Measurements from ENCODE around the gene SP140L. TPM values are rescaled to one million over a fixed set of nuclear protein-coding genes. Genes with fewer than 3 reads are reported as not detected.
"Not testable (repeated sequence)": the region's sequence is repeated elsewhere in the genome, so short reads cannot be mapped to it uniquely, and the experiment has no call there.

Gene SP140L
- polyA plus RNA-seq, 3 donors from 2014 or later: 13.5 to 26.4 (median 14.4) TPM

GRCh38 chr2:230358305-230358704 lies 31.3 kb downstream of the SP140L start:
- H3K9me3 Mint-ChIP-seq: no peaks in the 10 kb centered on the region
- H3K4me1 Mint-ChIP-seq: peaks cover 20 to 29% of the 10 kb centered on the region in 2 donors
- no peak overlapping the region for H3K27ac Mint-ChIP-seq
- no peak for DNase-seq
- H3K4me3 Mint-ChIP-seq: no peak overlapping the region
- H3K27me3 Mint-ChIP-seq (ENCODE audit: low read depth in 3 of 3): peaks cover 0 to 2% (median 0%) of the 10 kb centered on the region in 3 donors
- H3K36me3 Mint-ChIP-seq: peaks cover 35 to 45% (median 43%) of the 10 kb centered on the region in 3 donors

GRCh38 chr2:230360028-230360427 lies 33.0 kb downstream of the SP140L start:
- Mint-ChIP-seq H3K36me3 (peaks cover 39 to 60% (median 58%) of the 10 kb centered on the region in 3 donors), H3K9me3 (no peaks in the 10 kb centered on the region), H3K27me3 (ENCODE audit: low read depth in 3 of 3) (peaks cover 0 to 2% (median 0%) of the 10 kb centered on the region in 3 donors), H3K4me3 (no peak overlapping the region), H3K27ac (peak overlapping the region in 2 of 6 donors; percentile 42 to 87), H3K4me1 (peaks cover 27 to 44% of the 10 kb centered on the region in 2 donors)
- no peak for DNase-seq

- peak in 1 of 3 donors; percentile 1 for DNase-seq
- H3K9me3 Mint-ChIP-seq: no peaks in the 10 kb centered on the region
- H3K27ac Mint-ChIP-seq: peak overlapping the region; percentile 1 to 80 (median 60)
- peak overlapping the region in 2 of 5 donors; percentile 1 to 4 for H3K4me3 Mint-ChIP-seq
- peaks cover 31 to 39% of the 10 kb centered on the region in 2 donors for H3K4me1 Mint-ChIP-seq
- peaks cover 0 to 2% (median 0%) of the 10 kb centered on the region in 3 donors for H3K27me3 Mint-ChIP-seq (ENCODE audit: low read depth in 3 of 3)
- peaks cover 36 to 67% (median 65%) of the 10 kb centered on the region in 3 donors for H3K36me3 Mint-ChIP-seq
Measured at GRCh38 chr2:230362030-230362691, 35.2 kb downstream of the SP140L start.

- Mint-ChIP-seq H3K27me3 (ENCODE audit: low read depth in 3 of 3) (peaks cover 0 to 4% (median 0%) of the 10 kb centered on the region in 3 donors), H3K27ac (peak overlapping the region in 1 of 6 donors; percentile 55)
Measured at GRCh38 chr2:230382108-230382507, 55.1 kb downstream of the SP140L start.

GRCh38 chr2:230383453-230383852 lies 56.5 kb downstream of the SP140L start:
- H3K27ac Mint-ChIP-seq: no peak overlapping the region
- H3K36me3 Mint-ChIP-seq: peaks cover 21 to 52% (median 43%) of the 10 kb centered on the region in 3 donors
- DNase-seq: no peak
- no peak overlapping the region for H3K4me3 Mint-ChIP-seq
- no peaks in the 10 kb centered on the region for H3K9me3 Mint-ChIP-seq
- H3K27me3 Mint-ChIP-seq (ENCODE audit: low read depth in 3 of 3): peaks cover 0 to 4% (median 0%) of the 10 kb centered on the region in 3 donors
- H3K4me1 Mint-ChIP-seq: peaks cover 0 to 8% of the 10 kb centered on the region in 2 donors

More at GRCh38 chr2:230382108-230382507, 55.1 kb downstream of the SP140L start:
- no peak overlapping the region for H3K4me3 Mint-ChIP-seq
- H3K9me3 Mint-ChIP-seq: no peaks in the 10 kb centered on the region
- peaks cover 2 to 13% of the 10 kb centered on the region in 2 donors for H3K4me1 Mint-ChIP-seq
- DNase-seq: no peak
- H3K36me3 Mint-ChIP-seq: peaks cover 26 to 58% (median 47%) of the 10 kb centered on the region in 3 donors

GRCh38 chr2:230384986-230385385 lies 58.0 kb downstream of the SP140L start:
- Mint-ChIP-seq H3K36me3 (peaks cover 29 to 54% (median 49%) of the 10 kb centered on the region in 3 donors), H3K9me3 (no peaks in the 10 kb centered on the region), H3K27ac (peak overlapping the region in 1 of 6 donors; percentile 40), H3K4me3 (no peak overlapping the region), H3K27me3 (ENCODE audit: low read depth in 3 of 3) (peaks cover 0 to 4% (median 0%) of the 10 kb centered on the region in 3 donors), H3K4me1 (no peaks in the 10 kb centered on the region)
- no peak for DNase-seq

- H3K27me3 Mint-ChIP-seq (ENCODE audit: low read depth in 3 of 3): peaks cover 0 to 3% (median 0%) of the 10 kb centered on the region in 3 donors
- H3K9me3 Mint-ChIP-seq: peaks cover 0 to 2% (median 0%) of the 10 kb centered on the region in 6 donors
- H3K36me3 Mint-ChIP-seq: peaks cover 73 to 91% (median 75%) of the 10 kb centered on the region in 3 donors
- no peak overlapping the region for H3K27ac Mint-ChIP-seq
- no peak overlapping the region for H3K4me3 Mint-ChIP-seq
- H3K4me1 Mint-ChIP-seq: no peaks in the 10 kb centered on the region
- no peak for DNase-seq
Measured at GRCh38 chr2:230394301-230394700, 67.3 kb downstream of the SP140L start.

GRCh38 chr2:230398698-230399097 lies 71.7 kb downstream of the SP140L start:
- not testable (repeated sequence) for H3K27me3 Mint-ChIP-seq (ENCODE audit: low read depth in 3 of 3); H3K4me3 Mint-ChIP-seq; H3K4me1 Mint-ChIP-seq; DNase-seq; H3K9me3 Mint-ChIP-seq
- Mint-ChIP-seq H3K27ac (peak overlapping the region in 2 of 6 donors; percentile 12 to 54), H3K36me3 (peaks cover 50 to 75% (median 53%) of the 10 kb centered on the region in 3 donors)

- Mint-ChIP-seq H3K4me1 (no peaks in the 10 kb centered on the region), H3K36me3 (peaks cover 47 to 71% (median 48%) of the 10 kb centered on the region in 3 donors), H3K4me3 (no peak overlapping the region), H3K9me3 (no peaks in the 10 kb centered on the region), H3K27me3 (ENCODE audit: low read depth in 3 of 3) (peaks cover 0 to 1% (median 0%) of the 10 kb centered on the region in 3 donors), H3K27ac (no peak overlapping the region)
- DNase-seq: no peak
Measured at GRCh38 chr2:230400041-230400440, 73.0 kb downstream of the SP140L start.

GRCh38 chr2:230400454-230400853 lies 73.5 kb downstream of the SP140L start:
- Mint-ChIP-seq H3K9me3 (no peaks in the 10 kb centered on the region), H3K4me1 (no peaks in the 10 kb centered on the region), H3K27me3 (ENCODE audit: low read depth in 3 of 3) (peaks cover 0 to 1% (median 0%) of the 10 kb centered on the region in 3 donors), H3K4me3 (no peak overlapping the region), H3K36me3 (peaks cover 43 to 71% (median 48%) of the 10 kb centered on the region in 3 donors), H3K27ac (peak overlapping the region in 1 of 6 donors; percentile 25)
- no peak for DNase-seq

GRCh38 chr2:230401026-230401425 lies 74.0 kb downstream of the SP140L start:
- H3K4me1 Mint-ChIP-seq; H3K9me3 Mint-ChIP-seq; H3K4me3 Mint-ChIP-seq; H3K27me3 Mint-ChIP-seq (ENCODE audit: low read depth in 3 of 3); DNase-seq; H3K27ac Mint-ChIP-seq: not testable (repeated sequence)
- H3K36me3 Mint-ChIP-seq: peaks cover 37 to 68% (median 44%) of the 10 kb centered on the region in 3 donors

- DNase-seq: no peak
- Mint-ChIP-seq H3K4me1 (no peaks in the 10 kb centered on the region), H3K27me3 (ENCODE audit: low read depth in 3 of 3) (no peaks in the 10 kb centered on the region), H3K36me3 (peaks cover 22 to 54% (median 36%) of the 10 kb centered on the region in 3 donors), H3K9me3 (no peaks in the 10 kb centered on the region), H3K27ac (no peak overlapping the region), H3K4me3 (no peak overlapping the region)
Measured at GRCh38 chr2:230403746-230404145, 76.8 kb downstream of the SP140L start.

GRCh38 chr2:230405824-230406223 lies 78.8 kb downstream of the SP140L start:
- Mint-ChIP-seq H3K4me3 (no peak overlapping the region), H3K27ac (no peak overlapping the region), H3K27me3 (ENCODE audit: low read depth in 3 of 3) (no peaks in the 10 kb centered on the region), H3K36me3 (peaks cover 17 to 44% (median 28%) of the 10 kb centered on the region in 3 donors), H3K9me3 (no peaks in the 10 kb centered on the region), H3K4me1 (peaks cover under 1 to 3% of the 10 kb centered on the region in 2 donors)
- DNase-seq: no peak

- no peak for DNase-seq
- Mint-ChIP-seq H3K9me3 (no peaks in the 10 kb centered on the region), H3K27me3 (ENCODE audit: low read depth in 3 of 3) (peaks cover 0 to 4% (median 0%) of the 10 kb centered on the region in 3 donors), H3K4me3 (no peak overlapping the region), H3K36me3 (peaks cover 9 to 32% (median 21%) of the 10 kb centered on the region in 3 donors), H3K4me1 (peaks cover 24% of the 10 kb centered on the region in 2 donors), H3K27ac (peak overlapping the region in 4 of 6 donors; percentile 25 to 84 (median 68))
Measured at GRCh38 chr2:230408244-230408842, 81.3 kb downstream of the SP140L start.

Data from immature natural killer cell (primary cell).